Choroid plexus epithelial cell (primary cell): Measurements from ENCODE around the gene HABP4.

Experiments
- DNase-seq: peaks from one replicate; pipeline ENCODE4 v3.0.0-alpha.2; 2010; ENCODE audit warnings: low read depth
- H3K4me3 ChIP-seq: 2 replicates; pipeline ENCODE4 v1.5.1; 2011; ENCODE audit warnings: low read depth, mild to moderate bottlenecking, control low read depth, low read length, moderate library complexity
- CTCF ChIP-seq: conservative IDR thresholded peaks from 2 replicates; pipeline ENCODE4 v1.5.1; 2011; ENCODE audit warnings: low read depth, mild to moderate bottlenecking, control low read depth, inconsistent platforms, low read length, moderate library complexity

HABP4 gene

GRCh38 chr9:96519787-96520186 is 69.8 kb downstream of the HABP4 start:
- TF ChIP-seq CTCF = no peak
- DNase-seq = no peak
- H3K4me3 ChIP-seq = no peak overlapping the region

GRCh38 chr9:96522366-96522765 is 72.4 kb downstream of the HABP4 start:
- no peak for DNase-seq
- TF ChIP-seq CTCF = no peak

GRCh38 chr9:96523374-96523773 is 73.4 kb downstream of the HABP4 start:
- TF ChIP-seq CTCF = no peak
- H3K4me3 ChIP-seq = no peak overlapping the region
- DNase-seq = peak; percentile 76

More at GRCh38 chr9:96522366-96522765, 72.4 kb downstream of the HABP4 start:
- H3K4me3 ChIP-seq = no peak overlapping the region

- H3K4me3 ChIP-seq = no peak overlapping the region
- peak; percentile 20 for DNase-seq
- no peak for TF ChIP-seq CTCF
Observed at GRCh38 chr9:96524045-96524444, 74.1 kb downstream of the HABP4 start.

GRCh38 chr9:96524764-96525163 is 74.8 kb downstream of the HABP4 start:
- no peak for TF ChIP-seq CTCF
- no peak overlapping the region for H3K4me3 ChIP-seq
- DNase-seq = no peak

GRCh38 chr9:96532173-96532572 is 82.2 kb downstream of the HABP4 start:
- DNase-seq = no peak
- no peak for TF ChIP-seq CTCF
- no peak overlapping the region for H3K4me3 ChIP-seq

GRCh38 chr9:96540106-96540505 is 90.1 kb downstream of the HABP4 start:
- no peak for TF ChIP-seq CTCF
- DNase-seq = no peak

More at GRCh38 chr9:96540106-96540505, 90.1 kb downstream of the HABP4 start:
- no peak overlapping the region for H3K4me3 ChIP-seq
